Activated CD4-positive, alpha-beta T cell treated with anti-CD3 and anti-CD28 coated beads, Interleukin-2, amount 50 U/mL, for 16 hours (primary cell): ENCODE results near the gene FPGS.
"Not testable (repeated sequence)": the region's sequence is repeated elsewhere in the genome, so short reads cannot be mapped to it uniquely, and the experiment has no call there.

Experiments used
- DNase-seq: peaks from one replicate; pipeline ENCODE4 v3.0.0-alpha.2; 2020

Gene FPGS

DNA sequence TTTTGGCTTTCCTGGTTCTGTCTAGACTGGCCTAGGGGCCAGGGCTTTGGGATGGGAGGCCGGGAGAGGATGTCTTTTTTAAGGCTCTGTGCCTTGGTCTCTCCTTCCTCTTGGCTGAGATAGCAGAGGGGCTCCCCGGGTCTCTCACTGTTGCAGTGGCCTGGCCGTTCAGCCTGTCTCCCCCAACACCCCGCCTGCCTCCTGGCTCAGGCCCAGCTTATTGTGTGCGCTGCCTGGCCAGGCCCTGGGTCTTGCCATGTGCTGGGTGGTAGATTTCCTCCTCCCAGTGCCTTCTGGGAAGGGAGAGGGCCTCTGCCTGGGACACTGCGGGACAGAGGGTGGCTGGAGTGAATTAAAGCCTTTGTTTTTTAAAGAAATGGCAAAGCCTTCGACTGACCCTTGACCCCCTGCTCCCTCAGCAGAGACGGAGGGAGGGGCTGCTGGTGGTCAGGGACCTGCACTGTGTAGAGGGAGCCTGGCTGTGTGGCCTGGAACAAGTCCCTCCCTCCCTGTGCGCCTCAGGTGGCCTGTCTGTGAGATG is 11.1 kb downstream of the FPGS start:
- DNase-seq = no peak

DNA sequence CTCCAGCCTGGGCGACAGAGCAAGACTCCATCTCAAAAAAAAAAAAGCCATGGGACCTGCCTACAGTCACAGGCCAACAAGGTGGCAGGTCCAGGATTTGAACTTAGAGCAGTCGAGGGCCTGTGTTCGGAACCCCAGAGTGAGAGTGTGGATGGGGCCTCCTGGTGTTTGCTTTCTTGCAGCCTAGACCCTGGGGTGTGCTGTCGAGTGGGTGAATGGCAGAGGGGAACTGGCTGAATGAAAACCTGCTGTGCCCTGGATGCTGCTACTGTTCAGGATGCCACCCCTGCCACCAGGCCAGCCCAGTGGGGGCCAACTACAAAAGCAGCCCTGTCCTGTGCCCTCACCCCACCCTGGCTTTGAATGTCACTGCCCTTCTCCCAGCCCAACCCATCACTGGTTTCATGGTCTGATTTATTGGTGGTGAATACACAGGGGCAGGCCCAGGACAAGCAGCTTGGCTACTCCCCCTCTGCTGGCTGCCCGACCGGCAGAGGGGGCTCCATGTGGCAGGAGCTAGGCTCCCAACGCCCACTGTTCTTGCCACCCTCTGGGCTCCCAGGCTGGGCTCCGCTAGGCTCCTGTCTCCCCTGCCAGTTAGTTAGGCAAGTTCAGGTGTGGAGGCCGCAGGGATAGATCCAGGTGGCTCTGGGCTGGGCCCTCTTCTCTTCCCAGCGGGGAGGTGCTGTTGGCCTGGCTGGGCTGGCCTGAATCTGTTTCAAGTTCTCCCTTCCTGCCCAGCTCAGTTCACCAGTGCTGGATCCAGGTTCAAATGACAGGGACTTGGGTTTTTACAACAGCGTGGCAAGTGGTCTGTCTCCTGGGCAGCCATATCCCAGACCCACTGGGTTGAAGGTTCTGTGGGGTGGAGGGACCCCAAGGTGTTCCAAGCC is 12.2 kb downstream of the FPGS start:
- DNase-seq = no peak

DNA sequence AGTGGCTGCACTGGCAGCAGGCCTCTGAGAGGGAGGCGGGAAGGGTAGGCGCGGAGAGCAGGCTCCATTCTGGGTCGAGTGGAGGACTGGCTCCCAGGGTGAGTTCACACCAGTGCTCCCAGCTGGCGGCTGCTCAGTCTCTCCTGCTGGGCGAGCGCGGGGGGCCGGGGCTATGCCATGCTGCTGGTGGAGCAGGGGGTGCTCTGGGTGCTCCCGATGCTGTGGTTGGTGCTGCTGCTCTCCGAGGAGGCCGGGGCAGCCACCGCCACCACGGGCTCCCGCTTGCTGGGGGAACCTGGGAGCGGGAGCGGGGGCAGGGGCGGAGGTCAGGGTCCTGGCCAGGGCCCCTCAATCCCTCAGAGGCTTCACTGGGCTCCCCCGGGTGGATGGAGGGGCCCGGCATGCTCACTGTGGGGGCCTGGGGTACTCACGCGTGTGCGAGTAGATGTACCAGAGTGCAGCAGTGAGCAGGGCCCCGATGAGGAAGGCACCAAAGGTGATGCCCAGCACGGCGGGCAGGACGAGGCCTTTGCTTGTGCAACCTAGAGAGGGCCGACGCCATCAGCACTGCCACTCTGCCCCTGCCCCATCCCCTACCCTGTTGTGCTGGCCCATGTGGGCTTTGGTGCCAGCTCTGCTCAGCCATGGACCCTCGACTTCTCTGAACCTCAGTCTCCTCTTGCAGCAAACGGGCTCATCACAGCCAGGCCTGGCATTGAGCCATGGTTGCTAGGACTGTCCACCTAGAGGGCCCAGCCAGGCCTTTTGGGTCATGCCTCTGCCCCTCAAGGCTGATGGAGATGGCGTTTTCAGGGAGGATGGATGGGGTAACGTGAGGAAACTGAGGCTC is 13.1 kb downstream of the FPGS start:
- DNase-seq = no peak

DNA sequence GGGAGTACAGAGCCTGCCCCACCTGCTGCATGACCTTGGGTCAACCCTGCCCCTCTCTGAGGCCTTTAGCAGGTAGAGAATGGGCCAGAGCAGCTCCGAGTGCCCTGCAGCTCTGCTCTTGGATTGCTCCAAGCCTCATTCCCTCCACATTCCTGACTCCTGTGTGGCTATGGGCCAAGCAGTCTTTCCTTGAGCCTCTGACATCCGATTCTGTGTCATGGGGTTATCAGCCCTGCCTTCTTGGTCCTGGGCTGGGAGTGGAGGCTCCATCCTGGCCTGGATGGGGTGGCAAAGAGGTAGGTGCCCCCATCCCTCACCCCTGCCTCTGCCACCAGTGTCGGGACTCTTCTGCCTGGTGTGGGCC is 13.7 kb downstream of the FPGS start:
- no peak for DNase-seq

DNA sequence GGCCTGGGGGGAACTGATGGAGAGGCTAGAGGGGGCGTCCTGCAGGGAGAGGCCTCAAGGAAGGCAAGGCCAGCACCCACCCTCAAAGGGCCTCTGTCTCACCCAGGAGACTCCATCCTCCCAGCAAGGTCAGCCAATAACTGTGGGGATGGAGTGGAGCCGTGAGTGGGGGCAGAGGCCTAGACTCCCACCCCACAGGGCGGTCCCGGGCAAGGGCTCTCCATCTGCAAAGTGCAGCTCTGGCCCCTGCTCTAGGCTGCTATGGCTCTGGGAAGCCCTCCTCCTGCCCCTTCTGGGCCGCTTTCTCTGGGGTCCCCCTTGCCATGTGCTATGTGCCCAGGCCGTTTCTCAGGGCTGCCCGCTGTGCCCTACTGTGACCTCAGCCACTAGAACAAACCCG is 14.0 kb downstream of the FPGS start:
- DNase-seq = no peak

DNA sequence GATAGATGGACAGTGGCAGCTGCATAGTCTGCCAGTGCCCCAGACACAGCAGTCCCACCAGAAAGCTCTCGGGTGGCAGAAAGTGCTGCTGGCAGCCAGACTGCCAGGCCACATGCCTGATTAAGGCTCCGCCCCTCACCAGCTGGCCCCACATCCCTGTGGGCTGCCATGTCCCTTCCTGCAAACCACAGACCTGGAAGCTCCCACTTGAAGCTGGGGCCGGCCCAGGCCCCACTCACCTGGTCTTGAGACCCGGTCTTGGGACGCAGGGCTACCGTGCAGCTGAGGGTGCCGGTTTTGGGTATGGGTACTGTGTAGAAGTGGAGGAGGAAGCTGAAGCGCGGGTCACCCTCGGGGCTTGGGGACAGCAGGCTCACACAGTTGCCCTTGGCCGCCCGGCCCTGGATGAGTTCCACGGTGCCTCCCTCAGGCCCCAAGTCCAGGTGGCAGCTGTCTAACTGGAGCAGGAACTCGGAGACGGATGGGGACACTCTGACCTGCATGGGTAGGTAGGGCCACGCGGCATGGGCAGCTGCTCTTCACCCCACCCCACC is 15.3 kb downstream of the FPGS start:
- no peak for DNase-seq

DNA sequence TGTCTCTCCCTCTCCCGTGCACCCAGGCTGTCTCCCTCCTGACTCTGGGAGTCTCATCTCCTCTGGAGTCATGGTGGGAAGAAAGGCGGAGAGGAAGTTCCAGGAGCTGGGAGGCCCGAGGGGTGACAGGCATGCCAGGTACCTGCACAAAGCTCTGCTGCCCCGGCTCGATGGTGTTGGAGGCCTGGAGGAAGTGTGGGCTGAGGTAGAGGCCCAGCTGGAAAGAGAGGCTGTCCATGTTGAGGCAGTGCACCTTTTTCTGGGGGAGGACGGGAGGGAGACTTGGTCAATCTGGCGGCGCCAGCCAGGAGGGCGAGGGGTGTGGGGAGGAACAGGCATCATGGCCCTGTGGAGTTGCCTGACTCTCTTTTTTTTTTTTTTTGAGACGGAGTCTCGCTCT is 15.9 kb downstream of the FPGS start:
- DNase-seq = no peak

DNA sequence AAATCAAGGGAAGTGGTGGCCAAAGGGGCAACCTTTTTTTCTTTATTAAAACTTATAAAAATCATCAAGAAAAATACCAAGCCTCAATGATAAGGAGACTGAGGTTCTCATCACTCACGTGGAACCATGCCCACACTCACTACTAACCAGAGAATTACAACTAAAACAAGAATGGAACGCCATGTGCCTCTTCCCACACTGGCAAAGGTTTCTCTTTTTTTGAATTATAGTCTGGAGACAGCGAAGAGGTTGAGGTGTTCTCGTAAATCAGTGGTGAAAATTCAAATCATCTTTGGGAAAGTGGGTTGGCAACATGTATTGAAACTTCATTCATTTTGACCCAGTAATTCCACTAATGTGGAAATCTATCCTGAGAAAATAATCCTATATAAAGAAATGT is 19.4 kb downstream of the FPGS start:
- no peak for DNase-seq

DNA sequence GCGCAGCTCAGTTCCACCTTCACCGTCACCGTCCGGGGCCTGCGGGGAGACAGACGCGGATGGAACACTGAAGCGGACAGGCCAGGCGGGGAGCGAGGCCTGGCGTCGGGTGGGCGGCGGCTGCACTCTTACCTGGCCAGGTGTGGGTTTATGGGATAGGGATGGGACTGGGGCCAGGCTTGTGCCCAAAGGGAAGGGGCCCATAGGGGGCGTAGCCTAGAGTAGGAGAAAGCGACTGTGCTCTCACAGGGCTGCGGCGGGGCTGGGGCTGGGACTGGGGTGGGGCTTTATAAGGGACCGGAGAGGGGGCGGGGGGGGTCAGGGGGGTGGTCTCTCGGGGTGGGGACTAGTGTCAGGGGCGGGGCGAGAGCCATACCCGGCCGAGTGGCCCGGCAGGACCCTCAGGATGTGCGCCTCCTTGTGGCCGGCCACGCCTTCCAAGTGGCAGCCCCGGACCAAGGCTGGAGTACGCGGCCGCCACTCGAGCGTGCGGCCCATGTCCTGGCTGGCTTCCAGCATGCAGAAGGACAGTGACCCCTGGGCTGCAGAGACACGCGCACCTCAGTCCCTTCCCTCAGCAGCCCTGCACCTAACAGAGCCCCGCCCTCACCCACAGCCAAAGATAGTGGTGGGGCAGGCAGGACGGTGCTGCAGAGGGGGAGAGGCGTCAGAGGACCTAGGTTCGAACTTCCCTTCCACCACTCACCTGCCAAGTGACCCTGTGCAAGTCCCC is 22.8 kb downstream of the FPGS start:
- no peak for DNase-seq

DNA sequence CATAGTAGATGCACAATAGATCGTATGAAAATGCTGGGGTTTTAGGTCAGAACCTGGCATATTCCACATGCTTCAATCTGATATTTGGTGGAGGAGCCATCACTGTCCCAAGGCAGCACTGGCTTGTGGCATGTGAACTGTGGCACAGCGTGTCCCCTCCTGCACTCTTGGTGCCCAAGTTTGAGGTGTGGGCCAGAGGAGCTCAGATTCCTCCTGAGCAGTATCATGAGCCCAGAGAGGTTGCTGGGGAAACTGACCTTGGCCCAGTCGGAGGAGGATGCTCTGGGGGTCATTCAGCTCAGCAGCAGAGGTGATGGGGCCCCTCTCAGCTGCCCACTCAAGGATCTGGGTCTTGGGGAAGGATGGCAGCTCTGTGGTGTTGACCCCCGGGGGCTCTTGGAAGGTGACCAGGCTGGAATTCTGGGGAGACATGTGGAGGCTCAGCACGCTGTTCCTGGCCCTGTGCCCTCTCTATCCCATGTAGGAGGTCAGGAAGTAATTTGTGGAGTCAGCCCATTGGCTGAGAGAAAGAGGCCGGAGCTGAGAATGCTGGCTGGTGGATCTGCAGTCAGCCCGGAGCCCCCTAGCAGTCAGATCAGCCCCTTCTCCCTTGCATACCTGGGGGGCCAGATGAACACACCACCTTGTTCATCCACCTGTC is 23.7 kb downstream of the FPGS start:
- DNase-seq = no peak

DNA sequence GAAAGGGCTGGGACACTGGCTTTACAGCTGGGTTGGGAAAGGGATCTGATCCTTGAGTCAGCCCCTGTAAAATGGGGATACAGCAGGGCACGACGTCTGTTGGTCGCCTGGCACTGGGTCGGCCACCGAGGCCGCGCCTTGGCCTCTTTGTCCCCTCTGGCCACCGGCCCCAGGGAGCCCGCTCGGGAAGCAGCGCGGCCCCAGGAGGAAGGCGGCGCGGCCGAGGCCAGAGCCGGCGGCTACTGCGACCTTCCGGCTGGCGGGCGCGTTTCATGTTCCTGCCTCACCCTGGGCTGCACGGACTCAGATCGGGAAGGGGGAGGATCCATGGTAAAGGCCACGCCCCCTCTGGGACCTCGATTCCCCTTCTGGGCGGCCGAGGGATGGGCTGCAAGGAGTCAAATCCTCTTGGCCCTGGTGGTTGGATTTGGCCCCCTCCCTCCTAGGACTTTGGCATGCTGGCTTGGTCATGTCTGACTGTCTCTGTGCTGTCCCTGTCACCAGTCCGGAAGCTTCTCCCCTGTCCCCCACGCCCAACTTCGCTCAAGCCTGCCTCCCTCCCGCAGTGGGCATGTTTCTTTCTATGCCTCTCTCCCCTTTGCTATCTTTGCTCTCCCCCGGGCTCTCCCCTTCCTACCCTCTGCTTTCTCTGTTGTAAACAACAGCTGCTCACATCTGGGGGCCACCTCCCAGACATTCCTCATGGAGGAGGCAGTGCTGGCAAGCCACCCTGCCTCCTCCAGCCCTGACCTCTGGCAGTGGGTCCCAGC is 25.8 kb downstream of the FPGS start:
- no peak for DNase-seq

DNA sequence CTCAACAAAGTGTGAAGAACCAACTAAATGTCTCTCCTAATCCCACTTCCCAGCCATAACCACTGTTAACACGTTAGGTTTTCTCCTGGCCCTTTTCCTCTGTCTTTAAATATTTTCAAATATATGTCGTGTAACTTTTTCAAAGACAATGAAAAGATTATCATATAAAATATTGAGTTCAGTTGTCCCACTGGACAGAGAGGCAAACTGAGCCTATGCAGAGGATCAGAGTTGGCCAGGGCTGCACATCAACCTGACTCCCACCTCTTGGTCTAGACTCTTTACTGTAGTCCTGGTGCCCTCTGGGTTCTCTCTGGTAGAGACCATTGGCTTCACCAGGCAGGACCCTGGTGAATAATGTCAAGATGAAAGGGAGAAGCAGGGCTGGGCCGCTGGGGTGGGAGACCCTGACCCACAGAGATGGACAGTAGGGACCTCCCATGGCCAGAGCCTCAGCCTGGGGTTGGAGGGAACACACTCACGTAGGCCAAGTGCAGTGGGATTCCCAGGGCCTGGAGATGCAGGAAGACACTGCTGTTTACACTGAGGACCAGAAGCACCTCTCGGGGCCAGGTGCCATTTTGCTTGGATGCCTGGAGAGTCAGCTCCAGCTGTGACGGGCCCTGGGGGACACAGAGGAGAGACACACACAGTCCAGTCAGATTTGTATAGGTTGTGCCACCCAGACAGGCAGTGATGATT is 26.7 kb downstream of the FPGS start:
- DNase-seq = no peak

DNA sequence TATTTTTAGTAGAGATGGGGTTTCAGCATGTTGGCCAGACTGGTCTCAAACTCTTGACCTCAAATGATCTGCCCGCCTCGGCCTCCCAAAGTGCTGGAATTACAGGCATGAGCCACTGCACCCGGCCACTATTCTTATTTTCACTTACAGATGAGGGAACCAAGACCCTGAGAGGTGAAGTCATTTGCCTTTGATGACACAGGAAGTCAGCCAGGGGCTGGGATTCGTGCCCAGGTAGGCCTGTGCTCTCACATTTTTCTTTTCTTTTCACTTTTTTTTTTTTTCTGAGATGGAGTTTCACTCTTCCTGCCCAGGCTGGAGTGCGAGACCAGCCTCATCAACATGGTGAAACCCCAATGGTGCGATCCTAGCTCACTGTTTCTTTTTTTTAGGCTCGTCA is 29.6 kb downstream of the FPGS start:
- DNase-seq = no peak

DNA sequence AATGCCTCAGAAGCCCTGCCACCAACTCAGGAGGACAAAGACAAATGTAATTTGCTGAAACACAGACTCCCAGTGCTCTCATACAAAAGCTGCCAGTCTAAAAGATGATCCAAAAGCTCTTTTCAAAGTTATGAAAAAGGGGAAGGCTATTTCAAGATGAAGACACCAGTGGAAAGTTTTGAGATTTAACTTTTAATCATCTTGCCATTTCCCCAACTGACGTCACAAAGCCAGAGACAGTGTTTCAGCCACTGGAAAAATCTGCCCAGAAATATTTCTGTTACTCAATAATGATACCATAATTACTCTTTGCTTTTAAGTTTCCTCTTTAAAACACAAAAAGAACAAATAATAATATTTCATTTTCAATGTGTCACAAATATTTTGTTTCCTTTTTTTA is 30.9 kb downstream of the FPGS start:
- DNase-seq = no peak

DNA sequence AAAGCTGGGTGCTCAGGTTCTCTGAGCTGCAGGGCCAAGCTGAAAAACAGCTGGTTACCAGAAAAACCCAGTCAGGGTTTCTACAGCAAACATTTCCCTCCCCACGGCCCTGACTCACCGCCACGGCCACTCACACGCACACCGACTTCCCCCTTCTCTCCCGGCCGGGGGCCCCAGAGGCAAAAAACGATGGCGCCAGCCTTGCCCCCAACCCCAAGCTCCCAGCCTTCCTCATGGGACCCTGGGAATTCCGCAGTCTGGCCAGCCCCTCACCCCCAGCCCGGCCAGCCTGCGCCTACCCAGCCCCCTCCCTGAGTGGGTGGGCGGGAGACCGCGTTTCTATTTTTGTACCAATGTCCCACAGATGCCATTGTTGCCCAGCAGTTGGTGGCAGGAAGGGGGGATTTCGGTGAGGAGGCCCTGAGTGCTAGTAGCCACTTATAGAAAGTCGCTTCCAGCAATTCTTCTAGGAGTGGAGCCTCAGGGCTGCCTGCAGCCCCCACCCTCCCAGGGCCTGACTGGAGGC is 33.4 kb downstream of the FPGS start:
- no peak for DNase-seq

DNA sequence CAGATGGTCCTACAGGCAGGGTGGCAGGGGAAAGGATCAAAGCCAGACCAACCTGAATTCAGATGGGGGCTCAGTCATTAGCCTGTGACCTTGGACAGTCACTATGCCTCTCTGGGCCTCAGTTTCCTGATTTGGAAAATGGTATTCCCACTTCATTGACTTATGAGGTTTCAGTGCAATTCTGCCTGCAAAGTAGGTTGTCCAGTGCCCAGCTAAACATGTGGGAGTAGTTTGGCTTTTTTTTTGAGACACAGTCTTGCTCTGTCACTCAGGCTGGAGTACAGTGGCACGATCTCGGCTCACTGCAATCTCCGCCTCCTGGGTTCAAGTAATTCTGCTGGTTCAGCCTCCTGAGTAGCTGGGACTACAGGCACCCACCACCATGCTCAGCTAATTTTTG is 33.9 kb downstream of the FPGS start:
- not testable (repeated sequence) for DNase-seq

DNA sequence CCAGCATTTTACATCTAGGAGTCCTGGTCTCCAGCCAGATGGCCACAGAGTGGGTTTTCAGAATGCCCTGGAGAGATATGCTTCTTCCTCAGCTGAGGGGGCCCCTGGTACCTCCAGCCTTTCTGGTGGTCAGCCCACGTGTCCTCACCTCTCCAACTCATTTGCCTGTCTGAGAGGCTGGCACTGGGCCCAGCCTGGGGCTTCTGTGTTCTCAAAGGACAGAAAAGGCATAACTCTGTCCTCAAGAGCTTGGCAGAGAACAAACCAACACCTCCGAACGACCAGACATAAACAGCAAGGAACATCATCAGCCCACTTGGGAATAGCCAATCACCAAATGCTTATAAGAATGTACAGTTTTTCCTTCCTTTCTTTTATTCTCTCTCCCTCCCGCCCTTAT is 34.7 kb downstream of the FPGS start:
- DNase-seq = no peak

DNA sequence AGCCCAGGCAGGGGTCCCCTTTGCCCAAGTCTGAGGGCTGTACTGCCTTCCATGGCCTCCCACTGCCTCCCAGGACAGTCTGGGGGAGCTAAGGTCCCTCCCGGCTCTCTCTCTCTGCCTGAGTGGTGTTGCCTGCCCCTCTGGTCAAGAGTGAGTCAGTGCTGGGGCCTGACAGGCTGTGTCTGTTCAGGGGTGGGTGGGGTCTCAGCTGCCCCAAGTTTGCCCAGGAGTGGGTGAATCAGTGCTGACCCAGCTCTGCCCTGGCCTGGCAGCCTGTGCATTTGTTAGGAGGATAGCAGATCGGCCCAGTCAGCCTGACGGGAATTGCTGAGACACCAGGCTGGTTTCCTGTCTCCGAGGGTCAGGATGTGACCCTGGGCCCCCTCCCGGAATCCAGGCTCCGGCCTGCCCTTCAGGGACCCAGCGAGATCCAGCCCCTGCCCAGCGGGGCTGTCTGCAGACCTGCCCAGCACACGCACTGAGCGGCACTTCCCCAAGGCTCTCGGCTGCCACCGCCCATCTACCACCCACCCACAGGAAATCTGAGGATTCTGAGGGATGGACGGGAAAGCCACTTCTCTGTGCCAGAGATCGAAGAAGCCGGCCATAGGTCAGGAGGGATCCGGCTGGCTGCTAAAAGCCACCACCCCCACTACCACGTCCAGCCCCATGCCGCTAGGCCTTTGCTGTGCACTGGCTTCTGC is 35.8 kb downstream of the FPGS start:
- DNase-seq = no peak

DNA sequence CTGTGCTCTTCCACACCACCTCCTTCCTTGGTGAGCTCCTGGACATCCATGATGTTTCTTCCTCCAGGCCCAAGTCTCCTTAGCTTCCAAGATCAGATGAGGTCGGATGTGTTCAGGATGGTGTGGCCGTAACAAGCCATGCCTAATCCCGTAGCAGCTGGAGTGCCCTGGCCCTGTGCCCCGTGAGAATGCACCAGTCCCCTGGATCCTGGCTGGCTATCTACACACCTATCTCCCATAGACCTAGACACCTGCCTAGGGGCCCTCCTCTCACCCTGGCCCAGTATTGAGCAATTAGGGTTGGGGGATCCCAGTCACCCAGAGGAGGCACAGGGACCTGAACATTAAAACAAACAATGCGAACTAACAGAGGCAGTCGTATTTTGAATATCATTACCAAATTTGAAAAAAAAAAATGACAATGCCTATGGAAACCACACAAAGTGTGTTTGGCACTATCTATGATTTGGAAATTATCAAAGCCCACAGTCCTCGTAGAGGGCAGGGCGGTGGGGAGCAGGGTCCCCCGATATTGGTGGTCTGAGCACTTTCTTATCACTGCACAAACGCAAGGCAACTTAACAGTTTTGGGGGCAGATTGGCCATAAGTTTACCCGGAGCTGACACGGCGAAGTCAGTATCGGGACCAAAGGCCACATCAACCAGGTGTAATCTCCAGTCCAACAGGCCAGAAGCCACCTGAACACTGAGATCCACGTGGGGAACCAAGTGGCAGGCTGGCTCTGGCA is 38.6 kb downstream of the FPGS start:
- DNase-seq = no peak
